Measurements from ENCODE around the gene ARRDC1.
"Not testable (repeated sequence)": the region's sequence is repeated elsewhere in the genome, so short reads cannot be mapped to it uniquely, and the experiment has no call there.

Gene ARRDC1

GRCh38 chr9:137605121-137606004 is at the start of gene ARRDC1:
TSS of gene ARRDC1 (plus strand) at chr9:137605686. CDS start at chr9:137605718, 32 bp downstream.
- in situ Hi-C loops (cut with MboI; ENCODE audit: low sequenced_read_pairs), result no loop called here

GRCh38 chr9:137556069-137556838 is 49.2 kb upstream of the ARRDC1 start:
- in situ Hi-C loops (cut with MboI; ENCODE audit: low sequenced_read_pairs), result no loop called here

GRCh38 chr9:137558127-137558526 is 47.4 kb upstream of the ARRDC1 start:
- in situ Hi-C loops (cut with MboI; ENCODE audit: low sequenced_read_pairs), result no loop called here

GRCh38 chr9:137564134-137564533 is 41.4 kb upstream of the ARRDC1 start:
- in situ Hi-C loops (cut with MboI; ENCODE audit: low sequenced_read_pairs), result no loop called here

GRCh38 chr9:137564817-137565411 is 40.6 kb upstream of the ARRDC1 start:
- in situ Hi-C loops (cut with MboI; ENCODE audit: low sequenced_read_pairs), result no loop called here

GRCh38 chr9:137568445-137568844 is 37.0 kb upstream of the ARRDC1 start:
- in situ Hi-C loops (cut with MboI; ENCODE audit: low sequenced_read_pairs), result not testable (repeated sequence)

GRCh38 chr9:137569609-137570203 is 35.8 kb upstream of the ARRDC1 start:
- in situ Hi-C loops (cut with MboI; ENCODE audit: low sequenced_read_pairs), result no loop called here

GRCh38 chr9:137570566-137570965 is 34.9 kb upstream of the ARRDC1 start:
- in situ Hi-C loops (cut with MboI; ENCODE audit: low sequenced_read_pairs), result no loop called here

- in situ Hi-C loops (cut with MboI; ENCODE audit: low sequenced_read_pairs), result no loop called here
Observed at GRCh38 chr9:137574192-137574591, 31.3 kb upstream of the ARRDC1 start.

GRCh38 chr9:137575364-137575715 is 30.1 kb upstream of the ARRDC1 start:
- in situ Hi-C loops (cut with MboI; ENCODE audit: low sequenced_read_pairs), result no loop called here

GRCh38 chr9:137575716-137576411 is 29.6 kb upstream of the ARRDC1 start:
- in situ Hi-C loops (cut with MboI; ENCODE audit: low sequenced_read_pairs), result no loop called here

- in situ Hi-C loops (cut with MboI; ENCODE audit: low sequenced_read_pairs), result no loop called here
Observed at GRCh38 chr9:137578518-137579258, 26.8 kb upstream of the ARRDC1 start, which contains the start of gene DPH7. TSS of gene DPH7 (minus strand) at chr9:137578925. CDS start at chr9:137578777, 148 bp downstream.

GRCh38 chr9:137579259-137579604 is 26.3 kb upstream of the ARRDC1 start:
- in situ Hi-C loops (cut with MboI; ENCODE audit: low sequenced_read_pairs), result no loop called here

GRCh38 chr9:137580209-137580953 is 25.1 kb upstream of the ARRDC1 start:
- in situ Hi-C loops (cut with MboI; ENCODE audit: low sequenced_read_pairs), result no loop called here

GRCh38 chr9:137580954-137581322 is 24.5 kb upstream of the ARRDC1 start:
- in situ Hi-C loops (cut with MboI; ENCODE audit: low sequenced_read_pairs), result no loop called here

GRCh38 chr9:137581361-137582285 is 23.9 kb upstream of the ARRDC1 start:
- in situ Hi-C loops (cut with MboI; ENCODE audit: low sequenced_read_pairs), result no loop called here

- in situ Hi-C loops (cut with MboI; ENCODE audit: low sequenced_read_pairs), result no loop called here
Observed at GRCh38 chr9:137582286-137582860, 23.1 kb upstream of the ARRDC1 start.

GRCh38 chr9:137583347-137583746 is 22.1 kb upstream of the ARRDC1 start:
- in situ Hi-C loops (cut with MboI; ENCODE audit: low sequenced_read_pairs), result no loop called here
